GM18498 (cell line): ENCODE data around the gene RANBP10.

Experiments used
- ATAC-seq: cut with Tn5 transposase; IDR thresholded peaks from one replicate; pipeline ENCODE4 v1.9.1; 2021; ENCODE audit warnings: mild to moderate bottlenecking, moderate library complexity; ENCODE audit not compliant: unreplicated experiment

The RANBP10 gene

GRCh38 chr16:67828651-67829050, 22.3 kb upstream of the RANBP10 start:
- ATAC-seq, result no peak

- ATAC-seq, result no peak
Observed at GRCh38 chr16:67825906-67826305, 19.5 kb upstream of the RANBP10 start.

- no peak for ATAC-seq
Observed at GRCh38 chr16:67825119-67825518, 18.8 kb upstream of the RANBP10 start.

GRCh38 chr16:67822511-67822910, 16.2 kb upstream of the RANBP10 start:
- no peak for ATAC-seq

GRCh38 chr16:67820608-67821259, 14.4 kb upstream of the RANBP10 start:
- ATAC-seq, result no peak

- no peak for ATAC-seq
Observed at GRCh38 chr16:67814567-67814966, 8.2 kb upstream of the RANBP10 start.

GRCh38 chr16:67811899-67812298, 5.5 kb upstream of the RANBP10 start:
- ATAC-seq, result no peak

- ATAC-seq, result no peak
Observed at GRCh38 chr16:67807148-67807682, 855 bp upstream of the RANBP10 start.

- peak; percentile 1 for ATAC-seq
Observed at GRCh38 chr16:67805718-67806427, 487 bp downstream of the RANBP10 start.

GRCh38 chr16:67804853-67805542, 1.4 kb downstream of the RANBP10 start:
- no peak for ATAC-seq

- no peak for ATAC-seq
Observed at GRCh38 chr16:67803894-67804293, 2.5 kb downstream of the RANBP10 start.

- no peak for ATAC-seq
Observed at GRCh38 chr16:67801883-67802282, 4.5 kb downstream of the RANBP10 start.

GRCh38 chr16:67801241-67801640, 5.1 kb downstream of the RANBP10 start:
- ATAC-seq, result no peak

GRCh38 chr16:67800338-67800926, 5.9 kb downstream of the RANBP10 start:
- ATAC-seq, result no peak

GRCh38 chr16:67796099-67796718, 10.2 kb downstream of the RANBP10 start:
- ATAC-seq, result no peak

- no peak for ATAC-seq
Observed at GRCh38 chr16:67790071-67790470, 16.3 kb downstream of the RANBP10 start.

- ATAC-seq, result no peak
Observed at GRCh38 chr16:67786491-67786890, 19.9 kb downstream of the RANBP10 start.

- no peak for ATAC-seq
Observed at GRCh38 chr16:67783353-67783725, 23.0 kb downstream of the RANBP10 start.

GRCh38 chr16:67782567-67783352, 23.6 kb downstream of the RANBP10 start:
- ATAC-seq, result no peak

GRCh38 chr16:67781565-67781921, 24.8 kb downstream of the RANBP10 start:
- ATAC-seq, result peak; percentile 69
